Psoas muscle (tissue), 8 donors: ENCODE data around the gene CPXM2. TPM values are rescaled to one million over a fixed set of nuclear protein-coding genes. Genes with fewer than 3 reads are reported as not detected.

Source experiments
- ATAC-seq, 4 donors: fragments of 200-7000 bp; cut with Tn5 transposase; one replicate each; pipeline ENCODE4 v1.9.1; 2020; ENCODE audit warnings: moderate library complexity in 3 of 4, mild to moderate bottlenecking in 2 of 4
- DNase-seq, 2 donors: peaks; one replicate each; pipeline ENCODE4 v3.0.0-alpha.2; 2020
- H3K27ac ChIP-seq: fragments of 200-600 bp; one replicate; pipeline ENCODE4 v1.8.0; 2022
- H3K27me3 ChIP-seq, 3 donors: fragments of 200-600 bp in 1 of 3; one replicate each; pipeline versions ENCODE4 v1.6.1 to v1.8.0; 2013 to 2022; ENCODE audit warnings: low read length in 2 of 3, mild to moderate bottlenecking in 2 of 3, moderate library complexity in 1 of 3; ENCODE audit not compliant: insufficient read depth in 3 of 3
- H3K36me3 ChIP-seq, 2 donors: fragments of 200-600 bp in 1 of 2; one replicate each; pipeline versions ENCODE4 v1.6.1 to v1.8.0; 2013 to 2022; ENCODE audit warnings: low read depth in 1 of 2, mild to moderate bottlenecking in 1 of 2, moderate library complexity in 1 of 2; ENCODE audit not compliant: insufficient read depth in 1 of 2
- H3K4me1 ChIP-seq: fragments of 200-600 bp; one replicate; pipeline ENCODE4 v1.8.0; 2022
- H3K4me3 ChIP-seq: fragments of 200-600 bp; one replicate; pipeline ENCODE4 v1.8.0; 2022; ENCODE audit warnings: mild to moderate bottlenecking
- H3K9me3 ChIP-seq: fragments of 200-600 bp; one replicate; pipeline ENCODE4 v1.8.0; 2022
- WGBS, 3 donors: extraction: QIAGEN DNeasy Blood & Tissue Kit; methylation state at CpG; one replicate each; pipeline versions ENCODE4 v1.1.6 to v1.1.7; 2013; 5-methylcytosine and 5-hydroxymethylcytosine counted together
- intact Hi-C, 2 donors: fragments of 100-400 bp; cut with DNase I; formaldehyde crosslinking; loops; one replicate each; pipeline versions ENCODE4 v1.11.0 to v1.14.2; 2022
- polyA plus RNA-seq, 3 donors: library from polyadenylated mRNA; stranded (reverse); fragments of 200-250 nt; gene quantifications; one replicate each; pipeline ENCODE4 v1.2.3, GENCODE V29; 2013
- total RNA-seq, 4 donors: library from RNA; stranded (reverse); fragmentation: NEBNext Ultra II Directional in 2 of 4; extraction: Animal tissue kit (Norgen Biotek cat#: 25700) in 2 of 4; gene quantifications; one replicate each; pipeline versions ENCODE4 v1.2.1 to v1.2.4, GENCODE V29; 2021 to 2023
- TF ChIP-seq, protein P1 (sequence below): fragments of 200-600 bp; IDR thresholded peaks from one replicate; pipeline ENCODE4 v1.8.0; 2022; ENCODE audit warnings: antibody characterized with exemption
- donor health status: healthy with polysubstance abuse.
- donor health status: DM: no; HTN: no; CAD: no; lungs with moderate emphysema.
- donor health status: Bipolar disorder and iron deficiency.
- donor health status: healthy.
- donor health status: DM: yes; HTN: yes; CAD: no.
- donor health status: DM: no; HTN: no; CAD: no.
- donor health status: DM: no; HTN: no; CAD: no.
- donor health status: DM: yes; HTN: yes; CAD: no.

Gene CPXM2
- total and polyA plus RNA-seq, 7 donors, result 0.78 to 5.2 (median 1.4) TPM

GRCh38 chr10:123865880-123866279 lies 25.7 kb downstream of the CPXM2 start:
- WGBS, 3 donors, result 64 to 69% (median 66%) methylated on average over 6 of the region's 6 CpGs
- DNase-seq (no peak), ATAC-seq (no peak)
- Histone ChIP-seq H3K27ac (no peak overlapping the region), H3K36me3 (no peaks in the 10 kb centered on the region), H3K4me3 (no peak overlapping the region), H3K9me3 (no peaks in the 10 kb centered on the region), H3K27me3 (no peaks in the 10 kb centered on the region), H3K4me1 (no peaks in the 10 kb centered on the region)
- TF ChIP-seq, protein P1, sequence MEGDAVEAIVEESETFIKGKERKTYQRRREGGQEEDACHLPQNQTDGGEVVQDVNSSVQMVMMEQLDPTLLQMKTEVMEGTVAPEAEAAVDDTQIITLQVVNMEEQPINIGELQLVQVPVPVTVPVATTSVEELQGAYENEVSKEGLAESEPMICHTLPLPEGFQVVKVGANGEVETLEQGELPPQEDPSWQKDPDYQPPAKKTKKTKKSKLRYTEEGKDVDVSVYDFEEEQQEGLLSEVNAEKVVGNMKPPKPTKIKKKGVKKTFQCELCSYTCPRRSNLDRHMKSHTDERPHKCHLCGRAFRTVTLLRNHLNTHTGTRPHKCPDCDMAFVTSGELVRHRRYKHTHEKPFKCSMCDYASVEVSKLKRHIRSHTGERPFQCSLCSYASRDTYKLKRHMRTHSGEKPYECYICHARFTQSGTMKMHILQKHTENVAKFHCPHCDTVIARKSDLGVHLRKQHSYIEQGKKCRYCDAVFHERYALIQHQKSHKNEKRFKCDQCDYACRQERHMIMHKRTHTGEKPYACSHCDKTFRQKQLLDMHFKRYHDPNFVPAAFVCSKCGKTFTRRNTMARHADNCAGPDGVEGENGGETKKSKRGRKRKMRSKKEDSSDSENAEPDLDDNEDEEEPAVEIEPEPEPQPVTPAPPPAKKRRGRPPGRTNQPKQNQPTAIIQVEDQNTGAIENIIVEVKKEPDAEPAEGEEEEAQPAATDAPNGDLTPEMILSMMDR, result no peak
- intact Hi-C loops, result no loop called here

DNA sequence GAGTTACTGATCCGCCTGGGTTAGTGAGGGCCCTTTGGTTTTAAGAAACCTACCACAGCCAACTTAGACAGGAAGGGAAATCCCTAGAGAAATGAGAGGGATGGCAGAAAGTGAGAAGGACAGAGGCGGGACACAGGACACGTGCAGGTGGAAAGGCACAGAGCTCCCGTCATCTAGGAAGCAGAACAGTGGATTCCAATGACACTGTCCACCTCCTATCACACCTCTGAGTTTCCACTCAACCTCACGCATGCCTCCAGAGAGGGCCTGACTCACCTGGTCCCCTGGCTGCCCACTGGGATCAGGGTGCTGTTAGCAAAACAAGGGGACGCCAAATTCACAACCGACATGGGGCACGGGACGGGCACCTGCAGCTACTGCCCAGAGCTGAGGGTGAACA lies 26.3 kb downstream of the CPXM2 start:
- no peak for ATAC-seq
- TF ChIP-seq, protein P1, result no peak
- no peak overlapping the region for H3K27ac ChIP-seq
- 80 to 85% (median 83%) methylated on average over 9 of the region's 9 CpGs for WGBS, 3 donors
- no peaks in the 10 kb centered on the region for H3K27me3 ChIP-seq
- DNase-seq, result no peak
- no peaks in the 10 kb centered on the region for H3K36me3 ChIP-seq
- no peaks in the 10 kb centered on the region for H3K9me3 ChIP-seq
- intact Hi-C loops, result no loop called here
- H3K4me3 ChIP-seq, result no peak overlapping the region
- no peaks in the 10 kb centered on the region for H3K4me1 ChIP-seq

GRCh38 chr10:123864923-123865322 lies 26.7 kb downstream of the CPXM2 start:
- no peaks in the 10 kb centered on the region for H3K27me3 ChIP-seq

GRCh38 chr10:123863721-123864482 lies 27.7 kb downstream of the CPXM2 start:
- H3K9me3 ChIP-seq, result no peaks in the 10 kb centered on the region
- TF ChIP-seq, protein P1, result no peak
- no peak overlapping the region for H3K4me3 ChIP-seq
- 66 to 72% (median 66%) methylated on average over 12 of the region's 12 CpGs for WGBS, 3 donors
- ATAC-seq (no peak), DNase-seq (no peak)
- no peaks in the 10 kb centered on the region for H3K4me1 ChIP-seq
- intact Hi-C loops, result no loop called here
- no peaks in the 10 kb centered on the region for H3K27me3 ChIP-seq
- no peaks in the 10 kb centered on the region for H3K36me3 ChIP-seq
- no peak overlapping the region for H3K27ac ChIP-seq

More at GRCh38 chr10:123864923-123865322, 26.7 kb downstream of the CPXM2 start:
- Histone ChIP-seq H3K27ac (no peak overlapping the region), H3K36me3 (no peaks in the 10 kb centered on the region), H3K4me1 (no peaks in the 10 kb centered on the region), H3K9me3 (no peaks in the 10 kb centered on the region), H3K4me3 (no peak overlapping the region)
- 59 to 73% (median 63%) methylated on average over 9 of the region's 9 CpGs for WGBS, 3 donors
- intact Hi-C loops, result no loop called here
- no peak for DNase-seq
- no peak for ATAC-seq
- TF ChIP-seq, protein P1, result no peak

DNA sequence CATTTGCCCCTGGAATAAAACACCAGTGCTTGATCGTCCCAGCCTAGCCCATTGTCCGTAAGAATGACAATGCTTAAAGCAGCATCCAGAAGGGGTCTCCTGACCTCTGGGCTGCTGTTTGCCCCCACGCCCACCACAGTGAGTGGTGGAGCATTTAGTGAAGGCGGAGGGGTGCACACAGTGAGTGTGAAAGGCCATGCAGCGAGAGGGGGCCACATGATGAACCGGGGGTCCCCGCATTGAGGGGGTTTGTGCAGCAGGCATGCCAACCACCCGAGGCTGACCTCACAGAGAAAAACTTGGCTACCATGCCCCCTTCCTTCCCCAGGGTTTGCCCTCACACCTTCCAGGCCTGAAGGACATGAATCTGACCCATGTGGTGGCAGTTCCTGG lies 28.4 kb downstream of the CPXM2 start:
- 75 to 76% (median 75%) methylated on average over 8 of the region's 8 CpGs for WGBS, 3 donors
- Histone ChIP-seq H3K27ac (no peak overlapping the region), H3K4me1 (no peaks in the 10 kb centered on the region), H3K36me3 (no peaks in the 10 kb centered on the region), H3K4me3 (no peak overlapping the region), H3K27me3 (no peaks in the 10 kb centered on the region), H3K9me3 (no peaks in the 10 kb centered on the region)
- TF ChIP-seq, protein P1, result no peak
- intact Hi-C loops, result no loop called here
- ATAC-seq, result no peak
- no peak for DNase-seq
